ENCODE results near the gene RNF34. TPM values are rescaled to one million over a fixed set of nuclear protein-coding genes. Genes with fewer than 3 reads are reported as not detected.

Gene RNF34
- total and polyA plus RNA-seq, 2 of the 13 experiments (the other 11 are each of a cell fraction or from before 2014, with no cell fraction given) = 36.8 to 53.2 TPM

DNA sequence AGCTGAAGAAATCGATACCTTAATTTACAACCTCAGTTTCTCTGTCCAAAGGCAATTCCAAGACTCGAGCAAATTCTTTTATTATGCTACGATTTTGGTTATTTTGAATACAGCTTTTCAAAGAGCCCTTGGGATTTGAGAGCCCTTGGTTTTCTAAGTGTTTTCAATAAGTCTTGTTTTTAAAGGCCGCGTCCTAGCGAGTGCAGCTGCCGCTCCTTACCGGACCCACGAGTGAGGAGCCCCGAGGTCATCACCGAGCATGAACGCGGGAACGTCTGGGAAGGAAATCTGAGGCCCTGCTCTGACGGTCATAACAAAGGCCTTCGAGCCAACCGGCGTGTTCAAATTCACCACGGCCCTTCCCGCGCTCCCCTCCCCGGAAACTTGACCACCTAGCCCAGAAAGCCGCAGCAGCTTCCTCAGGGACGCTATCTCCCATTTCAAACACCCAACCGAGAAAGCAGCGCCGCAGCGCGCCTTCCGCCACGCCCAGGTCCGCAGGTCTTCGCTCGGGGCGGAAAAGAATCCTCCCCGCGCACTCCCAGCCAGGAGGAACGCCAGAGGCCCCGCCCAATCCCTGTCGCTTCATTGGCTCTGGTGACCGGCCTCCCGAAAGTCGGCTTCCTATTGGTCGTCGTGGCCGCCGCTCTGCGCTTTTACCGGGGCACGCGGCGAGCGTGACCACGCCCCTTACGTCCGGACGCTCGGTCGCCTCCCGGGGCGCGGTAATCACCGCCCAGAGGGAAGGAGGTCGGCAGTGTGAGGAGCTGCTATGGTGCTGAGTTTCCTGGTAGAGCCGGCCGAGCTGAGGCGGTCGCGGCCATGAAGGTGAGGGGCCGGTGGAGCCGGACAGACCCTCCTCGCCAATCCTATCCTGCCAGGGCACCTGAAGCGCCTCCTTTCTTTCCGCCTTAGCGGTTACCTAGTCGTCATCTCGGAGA lies at the start of gene RNF34 (continued):
- TF ChIP-seq, protein P1, sequence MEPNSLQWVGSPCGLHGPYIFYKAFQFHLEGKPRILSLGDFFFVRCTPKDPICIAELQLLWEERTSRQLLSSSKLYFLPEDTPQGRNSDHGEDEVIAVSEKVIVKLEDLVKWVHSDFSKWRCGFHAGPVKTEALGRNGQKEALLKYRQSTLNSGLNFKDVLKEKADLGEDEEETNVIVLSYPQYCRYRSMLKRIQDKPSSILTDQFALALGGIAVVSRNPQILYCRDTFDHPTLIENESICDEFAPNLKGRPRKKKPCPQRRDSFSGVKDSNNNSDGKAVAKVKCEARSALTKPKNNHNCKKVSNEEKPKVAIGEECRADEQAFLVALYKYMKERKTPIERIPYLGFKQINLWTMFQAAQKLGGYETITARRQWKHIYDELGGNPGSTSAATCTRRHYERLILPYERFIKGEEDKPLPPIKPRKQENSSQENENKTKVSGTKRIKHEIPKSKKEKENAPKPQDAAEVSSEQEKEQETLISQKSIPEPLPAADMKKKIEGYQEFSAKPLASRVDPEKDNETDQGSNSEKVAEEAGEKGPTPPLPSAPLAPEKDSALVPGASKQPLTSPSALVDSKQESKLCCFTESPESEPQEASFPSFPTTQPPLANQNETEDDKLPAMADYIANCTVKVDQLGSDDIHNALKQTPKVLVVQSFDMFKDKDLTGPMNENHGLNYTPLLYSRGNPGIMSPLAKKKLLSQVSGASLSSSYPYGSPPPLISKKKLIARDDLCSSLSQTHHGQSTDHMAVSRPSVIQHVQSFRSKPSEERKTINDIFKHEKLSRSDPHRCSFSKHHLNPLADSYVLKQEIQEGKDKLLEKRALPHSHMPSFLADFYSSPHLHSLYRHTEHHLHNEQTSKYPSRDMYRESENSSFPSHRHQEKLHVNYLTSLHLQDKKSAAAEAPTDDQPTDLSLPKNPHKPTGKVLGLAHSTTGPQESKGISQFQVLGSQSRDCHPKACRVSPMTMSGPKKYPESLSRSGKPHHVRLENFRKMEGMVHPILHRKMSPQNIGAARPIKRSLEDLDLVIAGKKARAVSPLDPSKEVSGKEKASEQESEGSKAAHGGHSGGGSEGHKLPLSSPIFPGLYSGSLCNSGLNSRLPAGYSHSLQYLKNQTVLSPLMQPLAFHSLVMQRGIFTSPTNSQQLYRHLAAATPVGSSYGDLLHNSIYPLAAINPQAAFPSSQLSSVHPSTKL (CRISPR knock-in tag; IDR thresholded peaks at IDR 0.05) = peak; percentile 33
- TF ChIP-seq CREB1 (IDR thresholded peaks at IDR 0.05) (peak; percentile 84), CREB1 (CRISPR knock-in tag; IDR thresholded peaks at IDR 0.05) (peak; percentile 91), ZNF549 (CRISPR knock-in tag; IDR thresholded peaks at IDR 0.05) (no peak), ZFP90 (CRISPR knock-in tag; IDR thresholded peaks at IDR 0.05; ENCODE audit: borderline replicate concordance) (no peak; the same call in 1 of the 2 replicates), ATF4 (CRISPR knock-in tag; IDR thresholded peaks at IDR 0.05) (peak in 1 of 2 experiments; percentile 71; a peak in 2 of 4 replicates), SMYD3 (CRISPR knock-in tag; IDR thresholded peaks at IDR 0.05) (no peak), ZNF512B (CRISPR knock-in tag; IDR thresholded peaks at IDR 0.05; ENCODE audit: borderline replicate concordance) (no peak), ZNF772 (CRISPR knock-in tag; IDR thresholded peaks at IDR 0.05) (no peak), ZNF513 (CRISPR knock-in tag; conservative IDR thresholded peaks at IDR 0.05) (no peak), TCF7 (IDR thresholded peaks at IDR 0.05; ENCODE audit: low read depth) (no peak), ZNF367 (CRISPR knock-in tag; IDR thresholded peaks at IDR 0.05; ENCODE audit: borderline replicate concordance) (no peak), BRD4 (CRISPR knock-in tag; IDR thresholded peaks at IDR 0.05) (peak; percentile 78), KDM2A (CRISPR knock-in tag; IDR thresholded peaks at IDR 0.05; ENCODE audit: borderline replicate concordance, low read depth) (peak; percentile 66), ZNF451 (CRISPR knock-in tag; IDR thresholded peaks at IDR 0.05) (0 out of 2 replicates have a peak, but pooled peaks have one; percentile 19)
- TF ChIP-seq, protein P2, sequence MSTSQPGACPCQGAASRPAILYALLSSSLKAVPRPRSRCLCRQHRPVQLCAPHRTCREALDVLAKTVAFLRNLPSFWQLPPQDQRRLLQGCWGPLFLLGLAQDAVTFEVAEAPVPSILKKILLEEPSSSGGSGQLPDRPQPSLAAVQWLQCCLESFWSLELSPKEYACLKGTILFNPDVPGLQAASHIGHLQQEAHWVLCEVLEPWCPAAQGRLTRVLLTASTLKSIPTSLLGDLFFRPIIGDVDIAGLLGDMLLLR (CRISPR knock-in tag; IDR thresholded peaks at IDR 0.05) = peak; percentile 82; the same call in 1 of the 2 replicates
